Neural progenitor cell (in vitro differentiated cells): ENCODE measurements around the gene MEI1. TPM values are rescaled to one million over a fixed set of nuclear protein-coding genes. Genes with fewer than 3 reads are reported as not detected.

Experiments used
- DNase-seq: peaks from one replicate; pipeline ENCODE4 v3.0.0-alpha.2; 2016; ENCODE audit warnings: low spot score
- H2AFZ ChIP-seq: fragments of 200-600 bp; sonication (generic); replicated peaks from 2 replicates; pipeline ENCODE4 v1.6.1; 2016; ENCODE audit warnings: antibody characterized with exemption
- H3F3A ChIP-seq: fragments of 200-600 bp; sonication (generic); 2 replicates; pipeline ENCODE4 v1.6.1; 2016; ENCODE audit warnings: antibody characterized with exemption, low read depth
- H3K27ac ChIP-seq: fragments of 200-600 bp; sonication (generic); 2 replicates; pipeline ENCODE4 v1.5.1; 2016; ENCODE audit warnings: mild to moderate bottlenecking
- H3K27me3 ChIP-seq: fragments of 200-600 bp; sonication (generic); 2 replicates; pipeline ENCODE4 v1.6.1; 2016; ENCODE audit warnings: mild to moderate bottlenecking, moderate library complexity
- H3K36me3 ChIP-seq: fragments of 200-600 bp; sonication (generic); 2 replicates; pipeline ENCODE4 v1.5.1; 2016
- H3K4me1 ChIP-seq: fragments of 200-600 bp; sonication (generic); 2 replicates; pipeline ENCODE4 v1.6.1; 2016; ENCODE audit warnings: mixed run types
- H3K4me2 ChIP-seq: fragments of 200-600 bp; sonication (generic); 2 replicates; pipeline ENCODE4 v1.6.1; 2016
- H3K4me3 ChIP-seq: fragments of 200-600 bp; sonication (generic); 2 replicates; pipeline ENCODE4 v1.5.1; 2016
- H3K79me2 ChIP-seq: fragments of 200-600 bp; sonication (generic); 2 replicates; pipeline ENCODE4 v1.6.1; 2016; ENCODE audit warnings: low read depth
- H3K9ac ChIP-seq: fragments of 200-600 bp; sonication (generic); 2 replicates; pipeline ENCODE4 v1.6.1; 2016
- H3K9me3 ChIP-seq: fragments of 200-600 bp; sonication (generic); 2 replicates; pipeline ENCODE4 v1.5.1; 2016; ENCODE audit warnings: low read depth
- H4K20me1 ChIP-seq: fragments of 200-600 bp; sonication (generic); 2 replicates; pipeline ENCODE4 v1.6.1; 2016; ENCODE audit warnings: low read depth
- H3K27ac Mint-ChIP-seq: 3 replicates; pipeline ENCODE4 v1.8.0; 2021; ENCODE audit warnings: mixed read lengths
- H3K27me3 Mint-ChIP-seq: 2 replicates; pipeline ENCODE4 v1.8.0; 2022; ENCODE audit warnings: low read depth, mild to moderate bottlenecking, inconsistent platforms, moderate library complexity, mixed read lengths; ENCODE audit not compliant: insufficient read depth
- H3K36me3 Mint-ChIP-seq: 3 replicates; pipeline ENCODE4 v1.8.0; 2021; ENCODE audit warnings: mixed read lengths
- H3K4me1 Mint-ChIP-seq: 3 replicates; pipeline ENCODE4 v1.8.0; 2021; ENCODE audit warnings: mixed read lengths
- H3K4me3 Mint-ChIP-seq: 3 replicates; pipeline ENCODE4 v1.8.0; 2021; ENCODE audit warnings: mild to moderate bottlenecking, moderate library complexity, mixed read lengths
- H3K9me3 Mint-ChIP-seq: 3 replicates; pipeline ENCODE4 v1.8.0; 2020; ENCODE audit warnings: mixed read lengths
- CTCF ChIP-seq: fragments of 200-600 bp; sonication (generic); IDR thresholded peaks from 2 replicates; pipeline ENCODE4 v1.5.1; 2017; ENCODE audit warnings: antibody characterized with exemption, mild to moderate bottlenecking
- EZH2 ChIP-seq: fragments of 200-600 bp; sonication (generic); IDR thresholded peaks from 2 replicates; pipeline ENCODE4 v1.6.1; 2017; ENCODE audit warnings: antibody characterized with exemption, mild to moderate bottlenecking, moderate library complexity
- EZH2phosphoT487 ChIP-seq: fragments of 200-600 bp; sonication (generic); IDR thresholded peaks from 2 replicates; pipeline ENCODE4 v1.6.1; 2017; ENCODE audit warnings: antibody characterized with exemption
- total RNA-seq: library from RNA; depleted of rRNA; stranded (reverse); fragments of >200 nt; gene quantifications from 2 replicates; pipeline ENCODE4 v1.2.3, GENCODE V29; 2015; ENCODE audit warnings: low replicate concordance

MEI1 gene
- total RNA-seq, 1 donor from 2014 or later: not detected

GRCh38 chr22:41752011-41752970 lies 53.0 kb downstream of the MEI1 start:
- Mint-ChIP-seq H3K27ac (no peak overlapping the region), H3K4me3 (no peak overlapping the region), H3K27me3 (peaks cover 13% of the 10 kb centered on the region), H3K9me3 (no peaks in the 10 kb centered on the region), H3K4me1 (no peaks in the 10 kb centered on the region), H3K36me3 (no peaks in the 10 kb centered on the region)
- H3K27me3 ChIP-seq: no peaks in the 10 kb centered on the region
- no peaks in the 10 kb centered on the region for H4K20me1 ChIP-seq
- H3K79me2 ChIP-seq: no peaks in the 10 kb centered on the region
- no peaks in the 10 kb centered on the region for H3K4me1 ChIP-seq
- H3K36me3 ChIP-seq: no peaks in the 10 kb centered on the region
- H3K27ac ChIP-seq: no peak overlapping the region
- H3K9me3 ChIP-seq: no peaks in the 10 kb centered on the region
- H3F3A ChIP-seq: no peaks in the 10 kb centered on the region
- no peak overlapping the region for H3K4me3 ChIP-seq
- DNase-seq: no peak
- TF ChIP-seq EZH2 (no peak), CTCF (no peak), EZH2phosphoT487 (no peak)
- no peak overlapping the region for H3K4me2 ChIP-seq
- H2AFZ ChIP-seq: peak overlapping the region; percentile 17
- H3K9ac ChIP-seq: no peak overlapping the region

- no peaks in the 10 kb centered on the region for H3F3A ChIP-seq
- no peak overlapping the region for H2AFZ ChIP-seq
- H3K4me2 ChIP-seq: no peak overlapping the region
- H3K27ac ChIP-seq: no peak overlapping the region
- no peaks in the 10 kb centered on the region for H3K36me3 Mint-ChIP-seq
- H3K36me3 ChIP-seq: no peaks in the 10 kb centered on the region
- H3K79me2 ChIP-seq: no peaks in the 10 kb centered on the region
- TF ChIP-seq EZH2 (no peak), EZH2phosphoT487 (no peak), CTCF (no peak)
- no peaks in the 10 kb centered on the region for H3K27me3 ChIP-seq
- H3K4me3 ChIP-seq: no peak overlapping the region
- DNase-seq: no peak
- H3K27me3 Mint-ChIP-seq: peaks cover 9% of the 10 kb centered on the region
- H3K27ac Mint-ChIP-seq: no peak overlapping the region
- H3K4me1 Mint-ChIP-seq: peaks cover 2% of the 10 kb centered on the region
- H3K9me3 ChIP-seq: no peaks in the 10 kb centered on the region
- H3K9me3 Mint-ChIP-seq: no peaks in the 10 kb centered on the region
- no peaks in the 10 kb centered on the region for H3K4me1 ChIP-seq
- no peak overlapping the region for H3K9ac ChIP-seq
- no peak overlapping the region for H3K4me3 Mint-ChIP-seq
- no peaks in the 10 kb centered on the region for H4K20me1 ChIP-seq
These were observed 54.7 kb downstream of the MEI1 start for GRCh38 chr22:41753984-41754383.

- Histone ChIP-seq H2AFZ (no peak overlapping the region), H4K20me1 (no peaks in the 10 kb centered on the region), H3K4me3 (no peak overlapping the region), H3K27me3 (no peaks in the 10 kb centered on the region), H3K4me1 (no peaks in the 10 kb centered on the region), H3F3A (peaks cover under 1% of the 10 kb centered on the region), H3K79me2 (no peaks in the 10 kb centered on the region), H3K36me3 (no peaks in the 10 kb centered on the region), H3K27ac (no peak overlapping the region), H3K9me3 (no peaks in the 10 kb centered on the region), H3K9ac (no peak overlapping the region), H3K4me2 (no peak overlapping the region)
- H3K4me3 Mint-ChIP-seq: no peak overlapping the region
- H3K27ac Mint-ChIP-seq: no peak overlapping the region
- no peaks in the 10 kb centered on the region for H3K9me3 Mint-ChIP-seq
- H3K4me1 Mint-ChIP-seq: peaks cover 4% of the 10 kb centered on the region
- TF ChIP-seq CTCF (no peak), EZH2 (no peak), EZH2phosphoT487 (no peak)
- H3K36me3 Mint-ChIP-seq: no peaks in the 10 kb centered on the region
- peaks cover 6% of the 10 kb centered on the region for H3K27me3 Mint-ChIP-seq
- DNase-seq: no peak
These were observed 58.2 kb downstream of the MEI1 start for GRCh38 chr22:41757502-41757901.
